HCEC 1CT (cell line): ENCODE data around the gene PDZRN3.
A peak's percentile ranks its signal among the peaks of the same experiment; 100 is the strongest.

Experiments used
- DNase-seq: peaks from one replicate; pipeline ENCODE4 v3.0.0-alpha.2; 2017

The PDZRN3 gene

DNA sequence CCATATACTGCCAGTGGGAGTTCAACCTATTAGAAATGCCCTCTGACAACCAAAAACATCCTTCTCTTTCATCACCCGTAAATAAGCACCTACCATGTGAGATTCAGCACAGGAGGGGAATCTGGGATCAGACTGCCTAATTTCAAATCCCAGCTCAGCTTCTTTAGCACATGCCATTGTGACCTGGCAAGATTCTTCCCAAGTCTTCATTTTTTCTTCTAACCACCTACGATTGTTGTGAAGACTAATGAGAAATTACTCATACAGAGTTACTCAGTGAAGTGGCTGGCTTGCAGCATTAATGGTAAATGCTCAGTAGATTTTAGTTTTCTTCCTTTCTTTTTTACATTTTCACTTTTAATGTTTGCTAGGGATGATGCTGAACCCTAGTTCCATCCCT, 176.7 kb downstream of the PDZRN3 start:
- DNase-seq = no peak

GRCh38 chr3:73447111-73447510, 177.6 kb downstream of the PDZRN3 start:
- no peak for DNase-seq

GRCh38 chr3:73446467-73447110, 178.2 kb downstream of the PDZRN3 start:
- DNase-seq = no peak

DNA sequence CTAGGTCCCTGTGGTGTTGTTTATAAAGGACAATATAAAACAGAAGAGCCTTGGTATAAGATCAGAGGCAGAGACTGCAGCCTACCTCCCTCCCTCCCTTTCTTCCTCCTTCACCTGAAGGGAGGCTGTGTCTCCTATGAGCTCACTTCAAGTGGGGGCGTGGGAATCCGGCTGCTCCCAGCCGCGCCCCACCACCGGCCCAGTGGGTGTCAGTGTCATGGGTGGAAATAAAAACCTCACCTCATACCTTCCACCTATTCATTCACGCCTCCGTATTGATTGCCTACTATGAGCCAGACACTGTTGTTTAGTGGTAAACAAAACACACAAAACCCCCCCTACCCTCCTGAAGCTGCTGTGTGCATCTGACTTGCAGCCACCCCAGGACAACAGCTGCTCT, 181.9 kb downstream of the PDZRN3 start:
- no peak for DNase-seq

DNA sequence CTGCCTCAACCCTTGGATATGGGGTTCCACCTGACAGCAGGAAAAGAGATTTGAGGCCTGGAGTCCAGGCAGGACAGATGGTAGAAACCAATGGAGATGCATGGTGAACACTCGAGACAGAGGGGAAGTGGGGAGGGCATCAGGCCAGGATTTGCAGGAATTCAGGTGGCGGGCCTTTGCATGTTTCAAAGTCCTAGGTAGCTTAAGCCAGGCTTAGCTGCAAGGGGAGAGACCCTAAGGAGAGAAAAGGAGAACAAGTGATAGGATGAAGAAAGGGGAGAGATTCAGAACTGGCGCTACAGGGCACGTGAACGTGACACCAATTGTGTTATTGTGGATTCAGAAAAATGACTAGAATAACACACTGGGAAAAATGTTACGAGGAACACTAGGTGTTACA, 182.6 kb downstream of the PDZRN3 start:
- no peak for DNase-seq

GRCh38 chr3:73437828-73438227, 186.9 kb downstream of the PDZRN3 start:
- DNase-seq = no peak

DNA sequence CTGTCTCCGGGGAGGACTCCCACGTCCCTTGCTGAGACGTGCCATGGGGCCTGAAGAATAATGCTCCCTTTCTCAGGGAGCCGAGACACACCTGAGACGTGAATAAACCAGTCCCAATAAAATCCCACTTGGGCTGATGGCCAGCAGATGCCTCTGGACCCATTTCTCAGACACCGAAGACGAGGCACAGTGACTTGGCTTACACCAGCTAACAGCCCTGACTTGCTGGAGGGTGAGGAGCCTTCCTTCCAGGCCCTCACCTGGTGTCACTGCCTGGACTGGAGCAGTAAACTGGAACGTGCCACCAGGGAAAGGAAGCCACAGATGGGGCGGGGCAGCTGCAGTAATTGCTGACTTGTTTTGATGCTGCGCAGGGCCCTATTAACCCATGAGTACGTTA, 189.7 kb downstream of the PDZRN3 start:
- DNase-seq = no peak

GRCh38 chr3:73433687-73434086, 191.1 kb downstream of the PDZRN3 start:
- no peak for DNase-seq

DNA sequence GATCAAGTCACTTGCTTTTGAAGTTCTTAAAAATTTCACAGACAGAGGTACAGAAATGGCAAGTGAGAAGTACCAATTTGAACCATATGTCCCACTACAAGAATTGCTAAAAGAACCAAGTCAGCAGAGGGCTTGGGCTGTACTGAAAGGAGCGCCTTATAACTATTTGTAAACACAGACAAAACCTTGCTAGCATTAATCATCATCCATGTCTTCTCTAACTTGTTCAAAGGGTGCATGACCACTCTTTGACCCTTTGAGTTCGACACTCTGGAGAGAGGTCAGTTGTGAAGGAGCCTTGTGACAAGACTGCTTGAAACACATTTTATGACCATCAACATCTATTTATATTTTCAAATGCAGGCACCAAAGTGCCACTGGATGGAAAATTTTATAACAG, 191.7 kb downstream of the PDZRN3 start:
- no peak for DNase-seq

- no peak for DNase-seq
These were observed 192.1 kb downstream of the PDZRN3 start for GRCh38 chr3:73432706-73433032.

DNA sequence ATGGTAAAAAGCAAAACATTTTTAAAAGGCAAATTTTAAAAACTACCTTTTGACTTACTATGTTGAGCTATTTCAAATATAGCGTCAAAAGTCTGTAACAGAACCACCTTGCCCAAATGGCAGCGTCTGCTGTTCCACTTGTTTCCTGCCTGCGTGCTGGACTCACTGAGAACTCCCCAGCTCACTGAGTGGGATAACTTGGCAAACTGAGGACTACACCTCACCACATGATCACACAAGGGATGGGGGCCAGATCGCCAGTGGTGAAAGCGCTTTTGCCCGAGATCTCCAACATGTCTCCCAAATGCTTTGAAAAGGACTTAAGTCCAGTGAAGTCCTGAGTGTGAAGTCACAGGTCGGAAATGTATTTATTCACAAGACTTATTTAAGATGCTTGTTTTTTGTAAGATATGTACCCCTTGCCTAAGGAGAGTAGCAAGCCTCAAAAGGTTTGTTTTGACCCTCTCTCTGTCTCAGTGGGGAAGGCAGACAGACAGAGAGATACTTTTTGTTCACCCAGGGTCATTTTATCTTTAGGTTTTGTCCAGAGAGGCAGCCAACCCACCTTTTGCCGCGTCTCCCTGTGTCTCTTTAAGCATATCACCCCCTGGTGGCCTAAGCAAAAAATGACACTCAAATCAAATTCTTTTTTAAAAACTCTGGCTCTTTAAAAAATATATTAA, 192.6 kb downstream of the PDZRN3 start:
- DNase-seq = peak; percentile 49

DNA sequence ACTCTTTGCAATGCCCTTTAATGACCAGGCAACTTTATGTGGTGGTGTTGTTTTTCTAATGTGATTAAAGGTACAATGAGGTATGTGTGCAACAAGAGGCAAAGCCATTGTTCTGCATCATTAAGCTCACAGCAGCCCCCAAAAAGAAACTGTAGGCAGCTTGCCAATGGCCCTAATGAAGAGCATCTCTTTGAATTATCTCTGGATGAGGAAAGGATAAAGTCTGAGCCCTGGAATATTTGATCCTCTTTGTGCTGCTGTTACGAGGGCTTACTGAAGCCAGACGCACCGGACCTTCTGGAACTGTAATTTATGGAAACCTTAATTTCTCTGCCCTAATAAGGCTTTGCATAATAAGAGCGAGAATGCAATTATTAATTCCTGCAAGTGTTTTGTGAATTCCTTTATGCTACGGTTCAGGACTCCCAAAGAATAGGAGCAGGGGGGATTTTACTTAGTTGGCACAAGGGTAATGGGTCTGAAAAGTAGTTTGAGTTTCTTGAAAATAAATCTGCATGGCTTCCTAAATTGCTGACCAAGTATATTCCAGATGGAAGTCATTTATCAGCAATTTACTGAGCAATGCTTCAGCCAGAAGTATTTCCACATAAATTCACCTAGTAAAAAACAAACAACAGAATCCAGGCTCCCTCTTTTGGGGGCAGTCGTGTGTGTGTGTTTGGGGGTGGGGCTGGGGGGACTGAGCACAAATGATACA, 193.4 kb downstream of the PDZRN3 start:
- no peak for DNase-seq

DNA sequence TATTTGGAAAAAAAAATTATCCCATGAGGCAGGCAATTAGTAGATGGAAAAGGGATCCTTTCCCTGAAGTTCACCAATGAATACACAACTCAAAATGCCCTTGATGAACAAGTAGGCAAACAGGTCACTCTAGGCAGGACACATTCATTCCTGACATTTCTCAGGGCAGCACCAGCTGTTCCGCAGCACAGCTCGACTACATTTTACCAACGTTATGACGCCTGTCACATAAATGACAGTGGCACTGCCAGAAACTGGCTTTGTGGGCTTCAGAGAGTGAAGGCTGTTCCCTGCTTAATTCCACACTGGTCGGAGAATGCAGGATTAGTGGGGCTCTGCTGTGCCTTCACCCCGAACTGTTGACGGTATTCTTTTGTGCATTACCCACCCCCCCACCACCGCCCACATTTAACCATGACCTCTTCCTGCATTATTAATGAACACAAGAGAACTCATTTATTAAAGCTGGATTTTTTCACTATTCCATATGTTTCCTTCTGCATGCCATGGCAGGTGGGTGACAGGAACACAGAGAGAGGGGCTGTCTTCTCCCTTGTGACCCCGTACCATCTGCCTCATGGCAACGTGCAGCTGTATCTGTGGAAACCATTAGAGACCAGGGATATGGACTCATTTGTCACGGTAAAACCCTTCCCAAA, 197.6 kb downstream of the PDZRN3 start:
- DNase-seq = no peak

GRCh38 chr3:73426606-73427005, 198.1 kb downstream of the PDZRN3 start:
- no peak for DNase-seq

GRCh38 chr3:73423116-73423515, 201.6 kb downstream of the PDZRN3 start:
- no peak for DNase-seq

DNA sequence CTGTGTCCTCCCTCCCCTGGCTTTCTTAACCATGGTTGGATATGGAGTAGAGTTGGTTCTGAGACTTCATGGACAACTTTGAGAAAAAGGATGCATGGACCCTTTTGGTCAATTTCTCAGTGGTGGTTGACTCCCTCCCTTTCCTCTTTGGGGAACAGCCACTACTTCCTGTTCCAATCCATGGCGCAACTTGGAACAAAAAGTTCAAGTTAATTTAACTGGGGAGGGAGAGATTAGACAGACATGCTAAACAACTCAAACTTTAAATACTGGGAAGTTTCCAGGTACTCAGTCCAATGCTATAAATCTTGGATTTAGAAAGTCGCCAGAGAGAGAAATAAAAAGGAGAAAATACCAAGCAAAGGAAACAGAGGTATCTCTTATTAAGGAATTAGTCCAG, 202.2 kb downstream of the PDZRN3 start:
- DNase-seq = no peak

DNA sequence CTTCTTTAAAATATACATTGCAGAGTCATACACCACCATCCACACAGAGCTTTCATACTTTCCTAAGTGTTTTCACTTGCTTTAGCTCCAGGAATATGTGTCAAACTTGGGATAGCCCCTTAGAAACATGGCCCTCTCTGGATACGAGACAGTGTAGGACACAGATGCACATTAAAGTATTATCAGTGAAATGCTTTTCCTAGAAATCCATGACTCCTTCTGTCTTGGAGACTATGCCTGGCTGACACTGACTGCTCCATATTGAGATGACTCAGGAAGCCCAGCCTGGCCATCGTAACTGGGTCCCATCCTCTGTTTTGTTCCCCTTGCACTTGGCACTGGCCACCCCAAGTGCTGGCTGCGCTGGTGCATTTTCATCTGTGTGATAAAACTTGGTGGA, 204.8 kb downstream of the PDZRN3 start:
- DNase-seq = no peak

- peak; percentile 31 for DNase-seq
These were observed 205.4 kb downstream of the PDZRN3 start for GRCh38 chr3:73419179-73419803.

- DNase-seq = no peak
These were observed 206.1 kb downstream of the PDZRN3 start for GRCh38 chr3:73418681-73419080.

- DNase-seq = no peak
These were observed 209.6 kb downstream of the PDZRN3 start for GRCh38 chr3:73415118-73415517.

DNA sequence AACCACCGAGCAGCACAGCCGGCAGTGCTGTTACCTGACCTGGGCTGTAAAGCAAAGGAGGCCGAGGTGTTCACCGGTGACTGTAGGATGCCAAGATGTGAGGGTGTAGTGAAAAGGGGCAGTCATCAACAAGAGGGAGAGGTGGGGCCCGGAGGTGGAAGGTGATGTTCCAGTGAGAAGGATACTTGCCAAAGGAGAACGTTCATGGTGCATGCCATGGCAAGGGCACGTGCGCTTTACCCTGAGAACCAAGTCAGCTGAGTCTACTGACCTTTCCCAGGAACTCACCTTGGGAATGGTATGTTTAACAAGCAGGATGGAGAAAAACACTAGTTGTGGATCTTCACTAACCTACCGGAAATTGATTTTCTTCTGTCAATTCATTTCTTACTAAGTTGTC, 211.1 kb downstream of the PDZRN3 start:
- no peak for DNase-seq

GRCh38 chr3:73411993-73412392, 212.7 kb downstream of the PDZRN3 start:
- DNase-seq = no peak

DNA sequence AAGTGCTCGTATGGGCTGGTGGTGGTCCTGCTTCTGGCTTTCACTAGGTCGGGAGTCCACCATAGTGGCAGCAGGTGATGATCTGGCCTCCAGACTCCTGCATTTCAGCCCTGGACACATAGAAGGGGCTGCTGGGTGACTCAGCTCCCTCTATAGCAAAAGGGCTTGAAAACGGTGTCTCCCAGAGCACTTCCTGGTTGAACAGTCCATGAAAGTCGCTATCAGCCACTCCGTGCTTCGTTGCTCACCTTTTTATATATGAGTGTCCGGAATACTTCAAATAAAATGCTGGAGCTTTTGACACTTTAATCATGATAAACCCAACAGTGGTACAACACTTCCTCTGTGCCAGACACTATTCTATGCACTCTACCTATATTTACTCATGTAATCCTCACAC, 213.2 kb downstream of the PDZRN3 start:
- DNase-seq = no peak
